Kidney (tissue), 14 donors: ENCODE data around the gene TMEM125. TPM values are rescaled to one million over a fixed set of nuclear protein-coding genes. Genes with fewer than 3 reads are reported as not detected.
A peak's percentile ranks its signal among the peaks of the same experiment; 100 is the strongest.

Experiments used
- DNase-seq, 5 donors: peaks; one replicate each; pipeline ENCODE4 v3.0.0-alpha.2; 2013 to 2020
- FAIRE-seq: peaks from 2 replicates; lab custom pipeline; 2012; peaks lifted over from hg19 to GRCh38; lab: Jason Lieb, UNC
- H3K27ac ChIP-seq, 2 donors: one replicate each; pipeline ENCODE4 v1.7.0; 2013; ENCODE audit warnings: low read depth in 2 of 2, low read length in 2 of 2, inconsistent platforms in 1 of 2
- H3K27me3 ChIP-seq: one replicate; pipeline ENCODE4 v1.7.1; 2013; ENCODE audit warnings: low read length, inconsistent platforms; ENCODE audit not compliant: control insufficient read depth, insufficient read depth
- H3K36me3 ChIP-seq, 3 donors: one replicate each; pipeline versions ENCODE4 v1.7.0 to v1.7.1; 2013; ENCODE audit warnings: low read length in 3 of 3, control low read depth in 1 of 3, inconsistent platforms in 1 of 3; ENCODE audit not compliant: insufficient read depth in 3 of 3, control insufficient read depth in 2 of 3
- H3K4me1 ChIP-seq, 3 donors: one replicate each; pipeline versions ENCODE4 v1.7.0 to v1.7.1; 2013; ENCODE audit warnings: low read length in 3 of 3, inconsistent platforms in 1 of 3, low read depth in 1 of 3; ENCODE audit not compliant: control insufficient read depth in 2 of 3, insufficient read depth in 2 of 3
- H3K4me3 ChIP-seq, 3 donors: one replicate each; pipeline versions ENCODE4 v1.7.0 to v1.8.1; 2013; ENCODE audit warnings: low read length in 3 of 3, control low read depth in 1 of 3, inconsistent platforms in 1 of 3
- H3K9ac ChIP-seq, 3 donors: one replicate each; pipeline versions ENCODE4 v1.7.0 to v1.7.1; 2013; ENCODE audit warnings: low read length in 3 of 3, control low read depth in 1 of 3, inconsistent platforms in 1 of 3
- H3K9me3 ChIP-seq, 3 donors: one replicate each; pipeline versions ENCODE4 v1.7.0 to v1.7.1; 2013; ENCODE audit warnings: low read length in 3 of 3, control low read depth in 1 of 3, inconsistent platforms in 1 of 3; ENCODE audit not compliant: control insufficient read depth in 2 of 3, insufficient read depth in 1 of 3
- CTCF ChIP-seq: IDR thresholded peaks from 3 replicates; pipeline ENCODE4 v1.5.1; 2012; ENCODE audit warnings: mild to moderate bottlenecking, moderate library complexity, borderline replicate concordance; ENCODE audit not compliant: insufficient read depth; ENCODE audit errors: extremely low read depth
- intact Hi-C: fragments of 100-400 bp; cut with DNase I; formaldehyde crosslinking; loops from one replicate; pipeline ENCODE4 v1.11.1; 2022
- polyA plus RNA-seq: library from polyadenylated mRNA; stranded (reverse); fragments of 350-450 nt; fragmentation: Illumina TruSeq; extraction: RNeasy Lipid Tissue Mini Kit (QIAGEN cat#74804); gene quantifications from one replicate; pipeline ENCODE4 v1.2.3, GENCODE V29; 2014; ENCODE audit warnings: low read depth, low replicate concordance; ENCODE audit not compliant: insufficient read depth
- total RNA-seq: library from RNA; stranded (reverse); fragmentation: NEBNext Ultra II Directional; extraction: Animal tissue kit (Norgen Biotek cat#: 25700); gene quantifications from one replicate; pipeline ENCODE4 v1.2.1, GENCODE V29; 2021
- donor health status: control.
- donor health status: control.
- donor health status: control.
- donor health status: control.
- donor health status: control.
- donor health status: DM: yes; HTN: yes; CAD: no.
- donor health status: Normal renal cell carcinoma (clear cell type).

Gene TMEM125
- total and polyA plus RNA-seq, 2 donors from 2014 or later = 17.5 to 22.0 TPM

- no peak for TF ChIP-seq CTCF
- no peaks in the 10 kb centered on the region for H3K27me3 ChIP-seq
- H3K4me3 ChIP-seq = no peak overlapping the region
- H3K27ac ChIP-seq = no peak overlapping the region
- DNase-seq (no peak), FAIRE-seq (no peak)
- no peaks in the 10 kb centered on the region for H3K9me3 ChIP-seq
- H3K9ac ChIP-seq = no peak overlapping the region
- peaks cover 0 to 3% (median 0%) of the 10 kb centered on the region in 3 donors for H3K36me3 ChIP-seq
- intact Hi-C loops = no loop called here
- peaks cover 0 to 8% (median 0%) of the 10 kb centered on the region in 3 donors for H3K4me1 ChIP-seq
These were observed 39.0 kb downstream of the TMEM125 start for GRCh38 chr1:43308635-43309404.

GRCh38 chr1:43309405-43310025 is 39.7 kb downstream of the TMEM125 start:
- intact Hi-C loops = no loop called here
- FAIRE-seq = no peak

GRCh38 chr1:43311521-43311920 is 41.7 kb downstream of the TMEM125 start:
- DNase-seq = peak in 1 of 5 donors; percentile 24
- Histone ChIP-seq H3K4me1 (peaks cover 0 to 2% (median 0%) of the 10 kb centered on the region in 3 donors), H3K9me3 (no peaks in the 10 kb centered on the region), H3K36me3 (peaks cover 0 to 3% (median 0%) of the 10 kb centered on the region in 3 donors), H3K27me3 (no peaks in the 10 kb centered on the region), H3K27ac (no peak overlapping the region), H3K4me3 (no peak overlapping the region), H3K9ac (no peak overlapping the region)
- intact Hi-C loops = no loop called here
- no peak for FAIRE-seq
- TF ChIP-seq CTCF = no peak

More at GRCh38 chr1:43309405-43310025, 39.7 kb downstream of the TMEM125 start:
- H3K9me3 ChIP-seq = no peaks in the 10 kb centered on the region
- H3K4me1 ChIP-seq = peaks cover 0 to 8% (median 0%) of the 10 kb centered on the region in 3 donors
- no peak overlapping the region for H3K9ac ChIP-seq
- no peak overlapping the region for H3K27ac ChIP-seq
- H3K36me3 ChIP-seq = peaks cover 0 to 3% (median 0%) of the 10 kb centered on the region in 3 donors
- no peak for DNase-seq
- H3K4me3 ChIP-seq = no peak overlapping the region
- no peak for TF ChIP-seq CTCF
- no peaks in the 10 kb centered on the region for H3K27me3 ChIP-seq
